H9 (cell line): ENCODE data around the gene PLCB1. TPM values are rescaled to one million over a fixed set of nuclear protein-coding genes. Genes with fewer than 3 reads are reported as not detected.

Experiments
- DNase-seq: peaks from one replicate; pipeline ENCODE4 v3.0.0-alpha.2; 2017
- H2AFZ ChIP-seq: one replicate; pipeline ENCODE4 v1.6.1; 2013; ENCODE audit warnings: mild to moderate bottlenecking, low read length, control low read depth, moderate library complexity
- H2AK5ac ChIP-seq: 2 replicates; pipeline ENCODE4 v1.6.1; 2013; ENCODE audit warnings: low read length, control low read depth, mixed read lengths; ENCODE audit not compliant: insufficient read length
- H2BK120ac ChIP-seq: one replicate; pipeline ENCODE4 v1.6.1; 2013; ENCODE audit warnings: low read depth, mild to moderate bottlenecking, low read length, control low read depth, inconsistent platforms; ENCODE audit not compliant: poor library complexity, severe bottlenecking
- H2BK12ac ChIP-seq: 2 replicates; pipeline ENCODE4 v1.6.1; 2013; ENCODE audit warnings: low read length, control low read depth, mixed read lengths, low read depth; ENCODE audit not compliant: insufficient read length
- H2BK15ac ChIP-seq: 2 replicates; pipeline ENCODE4 v1.6.1; 2013; ENCODE audit warnings: low read depth, low read length, control low read depth
- H2BK20ac ChIP-seq: one replicate; pipeline ENCODE4 v1.6.1; 2013; ENCODE audit warnings: low read depth, mild to moderate bottlenecking, low read length, control low read depth, inconsistent platforms; ENCODE audit not compliant: poor library complexity, severe bottlenecking
- H2BK5ac ChIP-seq: 2 replicates; pipeline ENCODE4 v1.6.1; 2013; ENCODE audit warnings: low read length, control low read depth, mixed read lengths; ENCODE audit not compliant: insufficient read length
- H3K14ac ChIP-seq: 2 replicates; pipeline ENCODE4 v1.6.1; 2013; ENCODE audit warnings: low read length, control low read depth; ENCODE audit not compliant: insufficient read depth
- H3K18ac ChIP-seq: 2 replicates; pipeline ENCODE4 v1.6.1; 2013; ENCODE audit warnings: low read depth, mild to moderate bottlenecking, mixed read lengths, low read length, control low read depth; ENCODE audit not compliant: insufficient read length
- H3K23ac ChIP-seq: 2 replicates; pipeline ENCODE4 v1.6.1; 2013; ENCODE audit warnings: low read length, control low read depth, mixed read lengths, low read depth; ENCODE audit not compliant: insufficient read length
- H3K23me2 ChIP-seq: 2 replicates; pipeline ENCODE4 v1.6.1; 2013; ENCODE audit warnings: low read depth, mild to moderate bottlenecking, mixed read lengths, low read length, control low read depth; ENCODE audit not compliant: insufficient read length, poor library complexity, severe bottlenecking
- H3K27ac ChIP-seq: 2 replicates; pipeline ENCODE4 v1.5.1; 2013; ENCODE audit warnings: low read length, control low read depth, mixed read lengths, low read depth; ENCODE audit not compliant: insufficient read length
- H3K27me3 ChIP-seq: 2 replicates; pipeline ENCODE4 v1.6.1; 2013; ENCODE audit warnings: low read length, control low read depth, inconsistent platforms; ENCODE audit not compliant: insufficient read depth
- H3K4ac ChIP-seq: 2 replicates; pipeline ENCODE4 v1.6.1; 2013; ENCODE audit warnings: low read depth, mild to moderate bottlenecking, control low read depth, inconsistent platforms, low read length, moderate library complexity
- H3K4me1 ChIP-seq: 2 replicates; pipeline ENCODE4 v1.6.1; 2013; ENCODE audit warnings: low read length, control low read depth, inconsistent platforms; ENCODE audit not compliant: insufficient read depth
- H3K4me2 ChIP-seq: 2 replicates; pipeline ENCODE4 v1.6.1; 2013; ENCODE audit warnings: low read length, control low read depth, mixed read lengths; ENCODE audit not compliant: insufficient read length, insufficient read depth
- H3K56ac ChIP-seq: 2 replicates; pipeline ENCODE4 v1.6.1; 2013; ENCODE audit warnings: low read depth, mild to moderate bottlenecking, mixed read lengths, low read length, control low read depth; ENCODE audit not compliant: insufficient read length
- H3K79me1 ChIP-seq: 2 replicates; pipeline ENCODE4 v1.6.1; 2013; ENCODE audit warnings: low read depth, mild to moderate bottlenecking, moderate library complexity, low read length, control low read depth, inconsistent platforms; ENCODE audit not compliant: insufficient read depth, poor library complexity, severe bottlenecking
- H3K79me2 ChIP-seq: 2 replicates; pipeline ENCODE4 v1.6.1; 2013; ENCODE audit warnings: low read length, control low read depth, inconsistent platforms; ENCODE audit not compliant: insufficient read depth
- H3K9ac ChIP-seq: 2 replicates; pipeline ENCODE4 v1.6.1; 2013; ENCODE audit warnings: low read length, control low read depth, mixed read lengths; ENCODE audit not compliant: insufficient read length; ENCODE audit errors: extremely low read depth
- H3K9me3 ChIP-seq: one replicate; pipeline ENCODE4 v1.6.1; 2013; ENCODE audit warnings: low read depth, low read length, inconsistent platforms; ENCODE audit not compliant: control insufficient read depth
- H3T11ph ChIP-seq: one replicate; pipeline ENCODE4 v1.6.1; 2013; ENCODE audit warnings: mild to moderate bottlenecking, low read length, control low read depth, inconsistent platforms
- H4K20me1 ChIP-seq: one replicate; pipeline ENCODE4 v1.6.1; 2013; ENCODE audit not compliant: control insufficient read depth, insufficient read length, insufficient read depth
- H4K5ac ChIP-seq: 2 replicates; pipeline ENCODE4 v1.6.1; 2013; ENCODE audit warnings: low read depth, mild to moderate bottlenecking, mixed read lengths, low read length, control low read depth; ENCODE audit not compliant: insufficient read length
- H4K8ac ChIP-seq: replicated peaks from 2 replicates; pipeline ENCODE4 v1.6.1; 2013; ENCODE audit warnings: low read length, control low read depth, mixed read lengths, low read depth; ENCODE audit not compliant: insufficient read length
- H4K91ac ChIP-seq: 2 replicates; pipeline ENCODE4 v1.6.1; 2013; ENCODE audit warnings: low read depth, mild to moderate bottlenecking, moderate library complexity, mixed read lengths, low read length, control low read depth; ENCODE audit not compliant: insufficient read length
- H3K27ac Mint-ChIP-seq, 3 experiments: 2 replicates in 2 of 3; 3 replicates in 1 of 3; pipeline ENCODE4 v1.8.0; 2020 to 2021; ENCODE audit warnings: mixed read lengths in 3 of 3, mild to moderate bottlenecking in 1 of 3, moderate library complexity in 1 of 3
- H3K27me3 Mint-ChIP-seq: 2 replicates; pipeline ENCODE4 v1.8.0; 2021; ENCODE audit warnings: low read depth, mild to moderate bottlenecking, moderate library complexity, mixed read lengths
- H3K36me3 Mint-ChIP-seq, 3 experiments: 2 replicates in 2 of 3; 3 replicates in 1 of 3; pipeline ENCODE4 v1.8.0; 2020 to 2021; ENCODE audit warnings: low read depth in 3 of 3, mixed read lengths in 3 of 3; ENCODE audit not compliant: insufficient read depth in 1 of 3
- H3K4me1 Mint-ChIP-seq, 2 experiments: 2 replicates each; pipeline ENCODE4 v1.8.0; 2020; ENCODE audit warnings: mixed read lengths in 2 of 2
- H3K4me3 Mint-ChIP-seq, 2 experiments: 2 replicates in 1 of 2; 3 replicates in 1 of 2; pipeline ENCODE4 v1.8.0; 2020 to 2021; ENCODE audit warnings: mild to moderate bottlenecking in 2 of 2, mixed read lengths in 2 of 2, moderate library complexity in 1 of 2
- H3K9me3 Mint-ChIP-seq, 2 experiments: 2 replicates in 1 of 2; 3 replicates in 1 of 2; pipeline ENCODE4 v1.8.0; 2020; ENCODE audit warnings: mild to moderate bottlenecking in 2 of 2, mixed read lengths in 2 of 2, moderate library complexity in 1 of 2
- WGBS: extraction: QIAGEN DNeasy Blood & Tissue Kit; methylation state at CpG from one replicate; pipeline ENCODE4 v1.1.7; 2013; ENCODE audit warnings: missing lambda C conversion rate, low lambda C conversion rate, mixed read lengths; ENCODE audit not compliant: insufficient read length; ENCODE audit errors: extremely low coverage; 5-methylcytosine and 5-hydroxymethylcytosine counted together
- total RNA-seq: library from RNA; stranded (reverse); gene quantifications from 2 replicates; pipeline ENCODE4 v1.2.1, GENCODE V29; 2021
- TF ChIP-seq, protein P1 (sequence below): fragments of 200-600 bp; sonication (generic); conservative IDR thresholded peaks from 3 replicates; pipeline ENCODE4 v1.8.0; 2021; ENCODE audit warnings: antibody characterized with exemption, mild to moderate bottlenecking

PLCB1 gene
- total RNA-seq, 1 experiment from 2014 or later: 11.5 TPM

DNA sequence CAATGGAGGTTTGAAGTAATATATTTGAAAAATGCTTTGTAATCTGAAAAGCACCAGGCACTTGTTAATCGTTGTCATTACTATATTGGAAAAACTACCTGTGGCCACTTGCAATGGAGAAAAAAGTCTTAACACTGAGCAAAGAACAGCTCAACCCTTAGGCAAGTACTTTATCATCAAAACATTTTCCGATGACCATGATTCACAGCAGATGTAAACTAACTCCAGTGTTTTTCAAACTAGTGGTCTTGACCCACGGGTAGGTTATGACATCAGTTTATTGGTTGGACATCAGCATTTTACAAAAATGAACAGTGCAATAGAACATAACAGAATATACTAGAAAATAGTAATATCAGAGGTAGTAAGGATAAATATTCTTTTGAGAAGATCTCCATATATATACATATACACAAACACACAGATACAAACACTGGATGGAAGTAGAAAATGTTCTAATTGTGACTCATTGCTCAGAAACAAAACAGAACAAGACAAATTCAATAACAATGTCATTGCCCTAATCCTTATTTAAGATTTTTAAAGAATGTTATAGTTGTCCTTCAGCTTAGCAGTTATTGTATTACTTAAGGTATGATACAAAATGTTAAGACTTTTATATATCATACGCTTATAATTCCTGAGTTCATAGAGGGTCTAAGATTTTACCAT, 123.0 kb downstream of the PLCB1 start:
- Histone ChIP-seq H4K91ac (no peak overlapping the region), H2BK20ac (no peak overlapping the region), H2BK15ac (no peak overlapping the region), H3K79me2 (no peaks in the 10 kb centered on the region), H3K23me2 (no peaks in the 10 kb centered on the region), H3K18ac (no peak overlapping the region), H3K4me1 (no peaks in the 10 kb centered on the region), H2BK12ac (no peak overlapping the region), H3K4ac (no peak overlapping the region), H2BK5ac (no peak overlapping the region), H2AK5ac (no peak overlapping the region), H2BK120ac (no peak overlapping the region), H3K56ac (no peak overlapping the region), H3K23ac (no peak overlapping the region), H3K9ac (no peak overlapping the region), H3K27me3 (no peaks in the 10 kb centered on the region), H4K5ac (no peak overlapping the region), H3K14ac (no peak overlapping the region), H3K27ac (no peak overlapping the region), H3T11ph (no peak overlapping the region), H2AFZ (no peak overlapping the region), H3K79me1 (no peaks in the 10 kb centered on the region), H3K9me3 (no peaks in the 10 kb centered on the region), H3K4me2 (no peak overlapping the region), H4K8ac (no peak overlapping the region), H4K20me1 (no peaks in the 10 kb centered on the region)
- no peaks in the 10 kb centered on the region for H3K36me3 Mint-ChIP-seq
- H3K9me3 Mint-ChIP-seq: no peaks in the 10 kb centered on the region
- no peaks in the 10 kb centered on the region for H3K4me1 Mint-ChIP-seq
- WGBS: no CpG with 5 or more reads among the region's 4 CpGs
- H3K27me3 Mint-ChIP-seq: no peaks in the 10 kb centered on the region
- no peak overlapping the region for H3K27ac Mint-ChIP-seq
- no peak overlapping the region for H3K4me3 Mint-ChIP-seq
- TF ChIP-seq, protein P1, sequence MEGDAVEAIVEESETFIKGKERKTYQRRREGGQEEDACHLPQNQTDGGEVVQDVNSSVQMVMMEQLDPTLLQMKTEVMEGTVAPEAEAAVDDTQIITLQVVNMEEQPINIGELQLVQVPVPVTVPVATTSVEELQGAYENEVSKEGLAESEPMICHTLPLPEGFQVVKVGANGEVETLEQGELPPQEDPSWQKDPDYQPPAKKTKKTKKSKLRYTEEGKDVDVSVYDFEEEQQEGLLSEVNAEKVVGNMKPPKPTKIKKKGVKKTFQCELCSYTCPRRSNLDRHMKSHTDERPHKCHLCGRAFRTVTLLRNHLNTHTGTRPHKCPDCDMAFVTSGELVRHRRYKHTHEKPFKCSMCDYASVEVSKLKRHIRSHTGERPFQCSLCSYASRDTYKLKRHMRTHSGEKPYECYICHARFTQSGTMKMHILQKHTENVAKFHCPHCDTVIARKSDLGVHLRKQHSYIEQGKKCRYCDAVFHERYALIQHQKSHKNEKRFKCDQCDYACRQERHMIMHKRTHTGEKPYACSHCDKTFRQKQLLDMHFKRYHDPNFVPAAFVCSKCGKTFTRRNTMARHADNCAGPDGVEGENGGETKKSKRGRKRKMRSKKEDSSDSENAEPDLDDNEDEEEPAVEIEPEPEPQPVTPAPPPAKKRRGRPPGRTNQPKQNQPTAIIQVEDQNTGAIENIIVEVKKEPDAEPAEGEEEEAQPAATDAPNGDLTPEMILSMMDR: no peak
- DNase-seq: no peak
